NCI-H2081 treated with DMSO at 0.1 percent for 48 hours (cell line): Measurements from ENCODE around the gene ANAPC7.
"Not testable (repeated sequence)": the region's sequence is repeated elsewhere in the genome, so short reads cannot be mapped to it uniquely, and the experiment has no call there.

Experiments used
- DNase-seq: peaks from one replicate; lab custom pipeline; 2025; lab: John Stamatoyannopoulos, UW

ANAPC7 gene

DNA sequence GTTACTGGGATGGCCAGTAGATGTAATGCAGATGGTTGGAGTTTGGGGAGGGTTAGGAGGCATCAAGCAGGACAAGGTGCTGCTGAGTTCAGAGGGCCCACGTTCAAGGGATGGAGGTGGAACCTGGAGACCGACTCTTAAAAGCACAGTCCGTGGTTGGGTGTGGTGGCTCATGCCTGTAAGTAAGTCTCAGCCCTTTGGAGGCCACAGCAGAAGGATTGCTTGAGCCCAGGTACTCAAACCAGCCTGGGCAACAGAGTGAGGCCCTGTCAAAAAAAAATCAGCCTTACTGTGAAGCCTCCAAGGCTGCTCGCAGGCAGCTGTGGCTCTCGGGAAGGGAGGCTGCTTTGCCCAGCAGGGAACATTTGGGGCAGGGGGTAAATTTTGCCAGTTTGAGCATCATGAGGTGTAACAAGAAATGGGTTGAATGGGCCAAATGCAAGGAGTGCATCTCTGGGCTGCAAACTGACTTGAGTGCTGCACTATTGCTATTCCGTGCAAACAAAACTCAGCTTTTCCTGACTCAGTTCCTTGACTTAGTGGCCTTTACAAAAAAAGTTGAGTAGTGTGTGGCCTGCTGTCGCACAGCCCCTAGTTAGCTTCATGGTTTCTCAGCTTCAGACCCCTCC, 55.0 kb downstream of the ANAPC7 start:
- DNase-seq: no peak

DNA sequence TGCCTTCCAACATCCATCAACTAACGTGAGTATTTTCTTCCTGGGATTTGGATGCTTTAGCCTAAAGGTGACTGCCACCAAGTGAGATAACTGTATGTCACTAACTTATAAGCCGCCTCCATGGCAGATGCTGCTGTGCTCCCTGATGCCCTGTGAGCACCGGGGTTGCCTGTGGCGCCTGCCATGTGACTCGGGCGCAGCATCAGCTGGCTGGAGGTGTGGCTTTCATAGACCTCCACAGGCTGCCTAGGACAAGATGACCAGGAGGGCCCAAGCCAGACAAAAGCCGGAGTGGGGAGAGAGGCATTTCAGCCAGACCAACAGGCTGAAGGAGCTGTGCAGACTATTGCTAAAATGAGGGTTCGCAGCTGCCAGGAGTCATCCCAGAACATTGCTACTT, 55.7 kb downstream of the ANAPC7 start:
- no peak for DNase-seq

- DNase-seq: no peak
Observed at GRCh38 chr12:110345963-110346362, 57.5 kb downstream of the ANAPC7 start.

- no peak for DNase-seq
Observed at GRCh38 chr12:110345176-110345661, 58.3 kb downstream of the ANAPC7 start.

DNA sequence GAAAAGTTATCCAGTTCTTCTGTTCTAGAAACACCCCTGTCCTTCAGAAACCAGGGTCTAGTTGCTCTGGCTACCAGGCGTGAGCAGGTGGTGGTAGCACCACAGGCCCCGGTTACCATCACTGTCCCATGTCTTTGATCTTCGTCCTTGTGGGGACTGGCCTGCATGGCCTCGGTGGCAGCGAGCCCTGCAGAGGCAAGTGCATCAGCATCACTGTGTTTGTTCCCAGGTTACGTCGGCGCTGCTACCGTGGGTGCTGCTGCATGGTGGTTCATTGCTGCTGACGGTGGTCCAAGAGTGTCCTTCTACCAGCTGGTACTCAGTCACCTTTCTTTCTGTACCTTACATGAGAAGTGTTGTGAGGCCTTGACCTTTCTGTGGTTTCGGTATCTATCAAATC, 58.9 kb downstream of the ANAPC7 start:
- no peak for DNase-seq

DNA sequence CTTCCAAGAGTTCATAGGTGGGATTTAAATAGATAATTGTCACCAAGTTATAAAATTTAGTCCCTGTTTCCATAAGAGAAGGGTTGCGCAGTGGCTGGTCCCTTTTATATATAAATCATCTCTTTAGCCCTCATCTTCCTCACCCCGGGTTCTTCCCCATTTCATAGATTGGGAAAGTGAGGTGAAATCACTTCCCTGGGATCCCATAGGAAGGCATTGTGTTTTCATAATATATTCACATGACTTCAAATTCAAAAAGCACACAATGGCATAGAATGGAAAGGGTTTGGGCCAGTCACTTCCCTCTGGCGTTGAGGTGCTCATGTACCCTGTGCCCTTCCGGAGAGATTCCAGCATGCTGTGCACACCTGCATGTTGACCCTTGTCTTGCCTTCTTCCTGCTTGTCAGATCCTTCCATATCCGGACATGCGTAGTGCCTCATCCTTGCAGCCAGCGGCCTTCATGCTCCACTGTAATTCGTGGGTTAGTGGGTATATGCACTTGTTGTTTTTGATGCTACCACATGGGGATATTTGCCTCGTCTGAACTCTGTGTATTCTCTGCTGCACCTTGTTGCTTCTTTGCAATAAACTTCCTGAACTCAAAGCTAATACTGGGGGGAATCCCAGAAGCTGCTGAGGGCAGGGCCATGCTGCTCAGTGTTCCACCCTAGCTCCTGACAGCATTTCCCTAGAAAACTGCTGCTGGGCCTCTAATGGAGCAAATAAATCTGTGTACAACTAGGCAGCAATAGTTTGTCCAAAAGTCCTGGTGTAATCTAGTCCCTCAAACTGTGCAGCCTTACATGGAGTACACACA, 59.6 kb downstream of the ANAPC7 start:
- no peak for DNase-seq

GRCh38 chr12:110343114-110343513, 60.4 kb downstream of the ANAPC7 start:
- no peak for DNase-seq

GRCh38 chr12:110342157-110342556, 61.4 kb downstream of the ANAPC7 start:
- no peak for DNase-seq

GRCh38 chr12:110340706-110341105, 62.8 kb downstream of the ANAPC7 start:
- DNase-seq: no peak

GRCh38 chr12:110340261-110340660, 63.2 kb downstream of the ANAPC7 start:
- not testable (repeated sequence) for DNase-seq

DNA sequence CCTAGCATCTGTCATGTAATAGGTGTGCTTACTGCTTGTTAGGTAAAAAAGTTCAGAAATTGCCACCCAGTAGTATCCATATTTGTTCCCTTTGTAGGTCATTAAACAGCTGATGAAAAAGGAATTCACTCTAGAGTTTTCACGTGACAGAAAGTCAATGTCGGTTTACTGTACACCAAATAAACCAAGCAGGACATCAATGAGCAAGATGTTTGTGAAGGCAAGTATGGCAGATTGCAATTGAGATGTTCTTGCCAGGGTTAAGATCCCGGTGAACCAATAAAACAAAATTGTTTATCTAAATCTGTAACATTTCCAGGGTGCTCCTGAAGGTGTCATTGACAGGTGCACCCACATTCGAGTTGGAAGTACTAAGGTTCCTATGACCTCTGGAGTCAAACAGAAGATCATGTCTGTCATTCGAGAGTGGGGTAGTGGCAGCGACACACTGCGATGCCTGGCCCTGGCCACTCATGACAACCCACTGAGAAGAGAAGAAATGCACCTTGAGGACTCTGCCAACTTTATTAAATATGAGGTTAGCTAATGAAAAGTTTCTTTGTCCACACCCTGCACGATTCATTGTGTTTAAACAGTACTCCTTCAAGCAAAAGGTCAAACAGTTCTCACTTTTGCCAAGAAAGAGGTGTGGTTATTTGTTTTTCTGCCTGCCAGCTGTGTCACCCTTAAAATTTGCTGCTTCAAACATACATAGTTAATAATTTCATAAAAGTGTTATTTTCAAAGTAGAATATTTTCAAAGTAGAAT, 64.1 kb downstream of the ANAPC7 start:
- no peak for DNase-seq

- DNase-seq: no peak
Observed at GRCh38 chr12:110338754-110339153, 64.8 kb downstream of the ANAPC7 start.

GRCh38 chr12:110337912-110338710, 65.4 kb downstream of the ANAPC7 start:
- DNase-seq: no peak

DNA sequence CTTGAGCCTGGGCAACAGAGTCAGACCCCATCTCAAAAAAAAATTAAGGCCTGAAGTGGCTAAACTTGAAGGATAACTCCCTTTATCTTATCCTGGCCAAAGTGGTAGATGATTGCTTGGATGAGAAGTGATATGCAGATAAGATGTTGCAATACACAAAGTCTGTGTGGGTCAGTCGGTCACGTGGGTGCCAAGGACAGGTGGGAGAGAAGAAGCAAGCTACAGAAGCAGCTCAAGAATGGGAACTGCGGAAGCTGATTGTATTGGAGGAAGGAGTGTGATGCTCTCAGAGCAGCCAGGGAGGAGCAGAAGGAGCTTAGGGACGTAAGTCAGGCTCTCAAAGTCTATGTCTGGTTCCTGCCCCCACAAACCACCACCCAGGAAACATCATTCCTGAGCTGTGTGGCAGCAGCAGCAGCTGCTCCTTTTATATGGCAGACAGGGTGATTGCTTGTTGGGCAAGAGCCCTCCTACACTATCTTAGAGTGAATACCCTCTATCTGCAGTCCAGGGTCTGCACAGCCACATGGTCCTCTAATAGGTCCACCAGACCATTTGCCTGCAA, 67.9 kb downstream of the ANAPC7 start:
- DNase-seq: no peak

DNA sequence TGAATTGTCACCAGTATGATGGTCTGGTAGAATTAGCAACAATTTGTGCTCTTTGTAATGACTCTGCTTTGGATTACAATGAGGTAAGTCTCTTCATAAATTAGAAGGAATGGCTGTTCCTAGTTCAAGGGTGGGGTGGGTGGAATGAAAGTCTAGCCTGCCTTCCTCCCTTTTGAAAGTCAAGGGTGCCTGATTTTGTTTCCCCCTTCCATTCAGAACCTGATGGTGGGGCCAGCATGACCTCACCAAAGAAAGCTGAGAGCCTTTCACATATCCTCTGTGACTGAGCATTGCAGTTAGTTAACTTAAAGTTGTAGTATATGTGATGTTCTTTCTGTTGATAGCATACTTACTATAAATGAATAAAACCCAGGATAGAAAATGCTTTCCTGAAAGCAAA, 70.3 kb downstream of the ANAPC7 start:
- DNase-seq: no peak

GRCh38 chr12:110330544-110330943, 73.0 kb downstream of the ANAPC7 start:
- DNase-seq: no peak

- no peak for DNase-seq
Observed at GRCh38 chr12:110330124-110330523, 73.4 kb downstream of the ANAPC7 start.

GRCh38 chr12:110329710-110330109, 73.8 kb downstream of the ANAPC7 start:
- DNase-seq: no peak
